ENCODE results near the gene FAM120AOS.

The FAM120AOS gene

DNA sequence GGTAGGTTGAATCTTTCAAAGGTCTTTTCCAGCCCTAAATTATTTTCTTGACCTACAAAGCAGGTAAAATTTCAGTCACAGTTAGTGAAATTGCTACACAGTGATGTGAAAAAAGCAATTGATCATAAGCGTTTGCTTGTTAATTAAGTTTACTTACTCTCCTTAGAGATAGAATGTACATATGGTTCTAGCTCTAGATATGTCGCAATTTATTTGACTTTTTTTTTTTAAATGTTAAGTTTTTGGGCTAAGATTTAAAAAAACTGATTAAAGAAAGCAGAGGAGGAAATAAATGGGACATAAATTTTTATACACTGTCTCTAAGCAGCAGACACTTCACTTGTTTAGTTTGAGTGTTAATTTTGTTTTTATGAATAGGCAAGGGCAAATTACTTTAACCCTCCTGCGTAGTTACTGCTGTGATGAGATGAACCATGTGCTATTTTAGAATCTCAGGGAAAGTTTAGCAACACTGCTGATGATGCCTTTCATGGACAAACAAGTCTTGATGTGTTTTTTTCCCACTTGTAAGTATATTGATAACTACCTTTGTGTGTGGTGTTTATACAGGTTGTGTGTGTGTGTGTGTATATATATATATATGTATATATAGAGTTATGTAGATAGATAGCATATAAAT, 38.3 kb upstream of the FAM120AOS start:
- TF ChIP-seq, protein P1, sequence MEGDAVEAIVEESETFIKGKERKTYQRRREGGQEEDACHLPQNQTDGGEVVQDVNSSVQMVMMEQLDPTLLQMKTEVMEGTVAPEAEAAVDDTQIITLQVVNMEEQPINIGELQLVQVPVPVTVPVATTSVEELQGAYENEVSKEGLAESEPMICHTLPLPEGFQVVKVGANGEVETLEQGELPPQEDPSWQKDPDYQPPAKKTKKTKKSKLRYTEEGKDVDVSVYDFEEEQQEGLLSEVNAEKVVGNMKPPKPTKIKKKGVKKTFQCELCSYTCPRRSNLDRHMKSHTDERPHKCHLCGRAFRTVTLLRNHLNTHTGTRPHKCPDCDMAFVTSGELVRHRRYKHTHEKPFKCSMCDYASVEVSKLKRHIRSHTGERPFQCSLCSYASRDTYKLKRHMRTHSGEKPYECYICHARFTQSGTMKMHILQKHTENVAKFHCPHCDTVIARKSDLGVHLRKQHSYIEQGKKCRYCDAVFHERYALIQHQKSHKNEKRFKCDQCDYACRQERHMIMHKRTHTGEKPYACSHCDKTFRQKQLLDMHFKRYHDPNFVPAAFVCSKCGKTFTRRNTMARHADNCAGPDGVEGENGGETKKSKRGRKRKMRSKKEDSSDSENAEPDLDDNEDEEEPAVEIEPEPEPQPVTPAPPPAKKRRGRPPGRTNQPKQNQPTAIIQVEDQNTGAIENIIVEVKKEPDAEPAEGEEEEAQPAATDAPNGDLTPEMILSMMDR (IDR thresholded peaks at IDR 0.05; ENCODE audit: low read depth, low read length, missing control alignments): no peak
- no peak overlapping the region for H3K4me3 ChIP-seq (ENCODE audit: low read depth, low read length)
- no peak for DNase-seq (ENCODE audit: low read depth)

DNA sequence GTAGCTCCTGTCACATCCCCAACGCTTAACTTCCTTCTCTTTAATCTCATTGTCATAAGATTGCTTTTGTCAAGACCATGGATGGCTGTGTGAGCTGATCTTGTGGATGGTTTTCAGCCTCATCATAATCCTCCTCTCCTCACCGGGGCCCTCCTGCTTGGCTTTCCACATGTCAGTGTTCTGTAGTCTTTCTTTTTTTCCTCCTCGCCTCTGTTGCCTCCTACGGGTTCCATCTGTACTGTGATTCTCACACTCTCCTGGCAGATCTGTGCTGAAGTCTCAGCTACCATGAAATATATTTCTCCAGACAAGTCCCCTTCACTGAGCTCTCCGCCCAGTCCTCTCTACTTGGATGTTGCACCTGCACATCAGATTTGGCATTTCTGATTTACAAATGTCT, 34.9 kb upstream of the FAM120AOS start:
- no peak for DNase-seq (ENCODE audit: low read depth)
- TF ChIP-seq, protein P1 (IDR thresholded peaks at IDR 0.05; ENCODE audit: low read depth, low read length, missing control alignments): no peak
- H3K4me3 ChIP-seq (ENCODE audit: low read depth, low read length): no peak overlapping the region

DNA sequence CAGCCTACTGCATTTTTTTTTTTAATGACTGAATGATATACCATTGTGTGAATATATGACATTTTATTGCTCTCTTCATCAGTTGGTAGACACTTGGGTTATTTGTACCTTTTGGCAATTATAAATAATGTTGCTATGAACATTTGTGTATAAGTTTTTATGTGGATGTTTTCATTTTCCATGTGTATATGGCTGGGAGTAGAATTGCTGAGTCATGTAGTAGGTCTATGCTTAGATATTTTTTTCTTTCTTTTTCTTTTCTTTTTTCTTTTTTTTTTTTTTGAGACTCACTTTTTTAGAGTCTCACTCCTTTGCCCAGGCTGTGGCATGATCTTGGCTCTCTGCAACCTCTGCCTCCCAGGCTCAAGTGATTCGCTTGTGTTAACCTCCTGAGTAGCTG, 32.9 kb upstream of the FAM120AOS start:
- TF ChIP-seq, protein P1 (IDR thresholded peaks at IDR 0.05; ENCODE audit: low read depth, low read length, missing control alignments): no peak
- DNase-seq (ENCODE audit: low read depth): no peak
- H3K4me3 ChIP-seq (ENCODE audit: low read depth, low read length): no peak overlapping the region

DNA sequence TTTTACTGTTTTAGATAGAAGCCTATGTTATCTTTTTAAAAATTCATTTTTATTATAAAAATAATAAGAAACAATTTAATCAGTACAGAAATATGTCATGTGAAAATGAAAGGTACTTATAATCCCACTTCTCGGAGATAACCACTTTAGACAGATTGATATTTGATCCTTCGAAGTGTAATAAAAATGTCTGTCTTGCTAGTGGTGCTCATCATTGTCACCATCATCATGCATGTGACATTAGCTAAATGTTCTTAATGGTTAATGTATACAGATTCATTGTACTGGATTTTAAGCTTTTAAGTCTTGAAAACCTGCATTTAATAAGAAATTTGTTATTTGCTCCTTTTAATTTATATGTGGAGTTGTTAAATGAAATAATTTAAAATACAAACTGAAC, 30.1 kb upstream of the FAM120AOS start:
- no peak for DNase-seq (ENCODE audit: low read depth)
- H3K4me3 ChIP-seq (ENCODE audit: low read depth, low read length): no peak overlapping the region
- TF ChIP-seq, protein P1 (IDR thresholded peaks at IDR 0.05; ENCODE audit: low read depth, low read length, missing control alignments): no peak

DNA sequence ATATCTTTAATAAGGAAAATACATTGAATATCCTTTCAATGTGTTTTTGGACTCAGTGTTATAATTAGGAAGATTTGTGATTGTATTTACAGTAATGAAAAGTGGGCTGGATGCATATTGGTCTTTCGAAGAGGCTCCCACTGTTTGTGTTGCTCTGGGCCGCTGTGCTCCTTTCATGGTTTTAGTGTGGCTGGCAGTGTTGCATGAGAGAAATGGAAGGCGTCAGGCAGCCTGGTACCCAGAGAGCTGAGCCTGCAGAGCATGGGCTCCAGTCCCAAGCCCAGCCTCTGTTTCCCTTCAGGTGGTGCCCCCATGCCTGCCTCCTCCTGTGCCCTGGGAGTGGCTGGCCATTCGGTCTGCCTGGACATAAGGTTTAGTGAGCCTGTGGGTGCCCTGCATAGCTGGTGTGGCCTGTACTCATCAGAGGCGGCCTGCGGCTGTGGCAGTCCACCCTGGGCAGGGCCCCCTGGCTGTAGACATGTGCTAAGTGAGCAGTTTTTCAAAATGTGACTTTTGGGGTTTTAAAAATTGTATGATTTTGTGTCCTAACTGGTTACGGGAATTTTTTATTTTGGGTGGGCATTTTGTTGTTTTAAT, 27.4 kb upstream of the FAM120AOS start:
- no peak overlapping the region for H3K4me3 ChIP-seq (ENCODE audit: low read depth, low read length)
- TF ChIP-seq, protein P1 (IDR thresholded peaks at IDR 0.05; ENCODE audit: low read depth, low read length, missing control alignments): no peak
- no peak for DNase-seq (ENCODE audit: low read depth)

DNA sequence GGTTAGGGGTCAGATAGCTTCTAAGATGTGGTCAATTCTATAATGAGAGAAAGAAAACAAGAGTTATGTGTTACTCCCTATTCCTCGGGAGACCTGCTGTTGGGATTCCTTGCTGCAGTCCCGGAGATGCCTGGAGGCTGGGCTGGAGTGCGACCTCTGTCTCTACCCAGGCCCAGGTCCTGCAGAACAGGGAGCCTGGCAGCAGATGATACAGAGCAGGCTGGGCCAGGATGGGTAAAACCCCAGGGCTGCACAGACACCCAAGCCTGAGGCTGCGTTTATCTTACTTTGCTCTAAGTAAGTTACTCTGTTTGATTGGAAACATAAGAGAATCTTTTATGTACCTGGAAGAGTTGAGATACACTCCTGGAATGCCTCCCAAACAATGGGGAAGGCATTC, 26.9 kb upstream of the FAM120AOS start:
- no peak overlapping the region for H3K4me3 ChIP-seq (ENCODE audit: low read depth, low read length)
- TF ChIP-seq, protein P1 (IDR thresholded peaks at IDR 0.05; ENCODE audit: low read depth, low read length, missing control alignments): no peak
- DNase-seq (ENCODE audit: low read depth): no peak

DNA sequence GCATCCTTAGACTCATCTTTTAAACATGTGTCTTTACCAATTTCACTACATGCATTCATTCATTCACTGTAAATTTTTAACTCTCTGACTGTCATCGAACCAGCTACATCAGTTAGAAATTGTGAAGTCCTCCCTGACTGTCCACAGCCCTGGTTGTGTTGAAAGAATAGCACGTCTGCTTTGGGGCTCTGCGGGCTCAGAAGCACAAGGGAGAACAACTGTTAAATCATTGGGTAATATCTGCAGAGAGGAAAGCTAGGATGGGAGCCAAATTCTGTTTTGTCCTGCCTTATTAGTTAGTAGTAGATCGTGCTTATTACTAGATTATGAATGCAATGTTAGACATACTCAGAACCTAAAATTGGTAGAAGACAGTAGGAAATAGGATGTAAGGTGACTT, 26.3 kb upstream of the FAM120AOS start:
- H3K4me3 ChIP-seq (ENCODE audit: low read depth, low read length): no peak overlapping the region
- no peak for DNase-seq (ENCODE audit: low read depth)
- TF ChIP-seq, protein P1 (IDR thresholded peaks at IDR 0.05; ENCODE audit: low read depth, low read length, missing control alignments): no peak

Measured in GM12864 (cell line).